ENCODE data around the gene SRPX. TPM values are rescaled to one million over a fixed set of nuclear protein-coding genes. Genes with fewer than 3 reads are reported as not detected.

The SRPX gene
- total RNA-seq, 1 donor from 2014 or later: 4.8 TPM

DNA sequence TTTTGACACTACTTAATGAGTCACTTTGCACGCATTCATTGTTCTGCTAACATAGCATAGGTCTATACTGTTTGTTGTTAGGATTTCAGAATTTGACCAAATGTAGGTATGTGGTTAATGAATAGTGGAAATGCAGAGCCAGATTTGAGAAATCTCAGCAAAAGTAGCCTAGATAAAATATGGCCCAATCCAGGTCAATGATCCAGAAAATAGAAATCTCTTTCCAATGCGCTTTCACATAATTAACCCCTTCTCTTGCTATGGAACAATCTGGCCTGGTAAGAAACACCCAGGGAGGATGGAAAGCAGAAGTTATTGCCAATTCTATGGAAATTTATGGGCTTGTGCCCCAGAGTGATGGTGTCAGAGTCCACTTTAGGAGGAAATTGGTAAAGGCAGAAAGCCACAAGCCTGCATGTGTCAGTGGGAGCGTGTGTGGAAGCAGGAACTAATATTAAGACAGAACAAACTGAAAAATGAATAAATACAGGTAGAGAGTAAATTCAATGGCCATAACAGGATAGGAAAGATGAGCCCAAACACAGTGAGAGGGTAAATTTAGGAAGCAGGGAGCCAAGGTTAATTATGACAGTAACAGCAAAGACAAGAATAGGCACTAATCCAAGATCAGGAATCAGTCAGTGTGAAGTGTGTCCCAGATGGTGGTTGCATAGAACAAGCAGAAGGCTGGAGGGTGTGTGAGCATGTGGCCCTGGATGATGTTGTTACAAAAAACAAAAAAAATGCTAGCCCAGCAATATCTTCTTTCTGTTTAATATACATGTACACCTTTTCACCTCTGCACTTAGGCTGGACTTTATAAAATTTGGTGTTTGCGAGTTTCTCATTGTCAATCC, 111.4 kb downstream of the SRPX start:
- no peaks in the 10 kb centered on the region for H3K27me3 Mint-ChIP-seq (ENCODE audit: insufficient read depth, low read depth)
- Histone ChIP-seq H3K4me3 (no peak overlapping the region), H3K36me3 (no peaks in the 10 kb centered on the region), H4K20me1 (ENCODE audit: low read depth) (no peaks in the 10 kb centered on the region), H3F3A (ENCODE audit: low read depth) (no peaks in the 10 kb centered on the region), H3K27me3 (no peaks in the 10 kb centered on the region), H2AFZ (replicated peaks) (no peak overlapping the region), H3K79me2 (ENCODE audit: low read depth) (no peaks in the 10 kb centered on the region), H3K9ac (no peak overlapping the region), H3K4me1 (no peaks in the 10 kb centered on the region), H3K27ac (no peak overlapping the region), H3K9me3 (ENCODE audit: low read depth) (no peaks in the 10 kb centered on the region), H3K4me2 (no peak overlapping the region)
- no peak overlapping the region for H3K4me3 Mint-ChIP-seq
- no peak overlapping the region for H3K27ac Mint-ChIP-seq
- no peaks in the 10 kb centered on the region for H3K9me3 Mint-ChIP-seq
- no peak for DNase-seq (ENCODE audit: low spot score)
- TF ChIP-seq EZH2phosphoT487 (IDR thresholded peaks at IDR 0.05): no peak
- TF ChIP-seq, protein P1, sequence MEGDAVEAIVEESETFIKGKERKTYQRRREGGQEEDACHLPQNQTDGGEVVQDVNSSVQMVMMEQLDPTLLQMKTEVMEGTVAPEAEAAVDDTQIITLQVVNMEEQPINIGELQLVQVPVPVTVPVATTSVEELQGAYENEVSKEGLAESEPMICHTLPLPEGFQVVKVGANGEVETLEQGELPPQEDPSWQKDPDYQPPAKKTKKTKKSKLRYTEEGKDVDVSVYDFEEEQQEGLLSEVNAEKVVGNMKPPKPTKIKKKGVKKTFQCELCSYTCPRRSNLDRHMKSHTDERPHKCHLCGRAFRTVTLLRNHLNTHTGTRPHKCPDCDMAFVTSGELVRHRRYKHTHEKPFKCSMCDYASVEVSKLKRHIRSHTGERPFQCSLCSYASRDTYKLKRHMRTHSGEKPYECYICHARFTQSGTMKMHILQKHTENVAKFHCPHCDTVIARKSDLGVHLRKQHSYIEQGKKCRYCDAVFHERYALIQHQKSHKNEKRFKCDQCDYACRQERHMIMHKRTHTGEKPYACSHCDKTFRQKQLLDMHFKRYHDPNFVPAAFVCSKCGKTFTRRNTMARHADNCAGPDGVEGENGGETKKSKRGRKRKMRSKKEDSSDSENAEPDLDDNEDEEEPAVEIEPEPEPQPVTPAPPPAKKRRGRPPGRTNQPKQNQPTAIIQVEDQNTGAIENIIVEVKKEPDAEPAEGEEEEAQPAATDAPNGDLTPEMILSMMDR (IDR thresholded peaks at IDR 0.05): no peak
- no peak for TF ChIP-seq EZH2 (IDR thresholded peaks at IDR 0.05)
- no peaks in the 10 kb centered on the region for H3K4me1 Mint-ChIP-seq
- no peaks in the 10 kb centered on the region for H3K36me3 Mint-ChIP-seq

DNA sequence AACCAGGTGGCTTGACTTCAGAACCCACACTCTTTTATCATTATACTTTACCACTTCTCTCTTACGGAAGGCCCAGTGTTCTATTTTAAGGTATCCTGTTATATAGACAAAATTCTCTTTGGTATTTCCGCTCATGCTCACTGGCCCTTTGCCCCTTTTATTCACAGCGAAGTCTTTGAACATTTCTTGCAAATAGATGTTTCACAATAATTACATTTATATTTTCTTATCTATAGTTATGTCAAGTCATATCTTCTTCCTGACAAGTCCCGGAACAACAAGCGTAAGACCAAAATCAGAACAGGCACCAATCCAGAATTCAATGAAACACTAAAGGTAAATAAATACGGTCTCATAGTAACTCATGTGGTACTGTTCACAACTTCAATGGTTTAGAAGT, 112.3 kb downstream of the SRPX start:
- H3K27ac Mint-ChIP-seq: no peak overlapping the region
- TF ChIP-seq, protein P1 (IDR thresholded peaks at IDR 0.05): no peak
- TF ChIP-seq EZH2 (IDR thresholded peaks at IDR 0.05) (no peak), EZH2phosphoT487 (IDR thresholded peaks at IDR 0.05) (no peak)
- Histone ChIP-seq H4K20me1 (ENCODE audit: low read depth) (no peaks in the 10 kb centered on the region), H3K79me2 (ENCODE audit: low read depth) (no peaks in the 10 kb centered on the region), H3K36me3 (no peaks in the 10 kb centered on the region), H3K9me3 (ENCODE audit: low read depth) (no peaks in the 10 kb centered on the region), H3F3A (ENCODE audit: low read depth) (no peaks in the 10 kb centered on the region), H3K27me3 (no peaks in the 10 kb centered on the region), H3K4me3 (no peak overlapping the region), H3K9ac (no peak overlapping the region), H3K4me1 (no peaks in the 10 kb centered on the region), H2AFZ (replicated peaks) (no peak overlapping the region), H3K4me2 (no peak overlapping the region), H3K27ac (no peak overlapping the region)
- no peaks in the 10 kb centered on the region for H3K36me3 Mint-ChIP-seq
- no peak overlapping the region for H3K4me3 Mint-ChIP-seq
- H3K9me3 Mint-ChIP-seq: peaks cover 2% of the 10 kb centered on the region
- H3K4me1 Mint-ChIP-seq: no peaks in the 10 kb centered on the region
- no peaks in the 10 kb centered on the region for H3K27me3 Mint-ChIP-seq (ENCODE audit: insufficient read depth, low read depth)
- no peak for DNase-seq (ENCODE audit: low spot score)

DNA sequence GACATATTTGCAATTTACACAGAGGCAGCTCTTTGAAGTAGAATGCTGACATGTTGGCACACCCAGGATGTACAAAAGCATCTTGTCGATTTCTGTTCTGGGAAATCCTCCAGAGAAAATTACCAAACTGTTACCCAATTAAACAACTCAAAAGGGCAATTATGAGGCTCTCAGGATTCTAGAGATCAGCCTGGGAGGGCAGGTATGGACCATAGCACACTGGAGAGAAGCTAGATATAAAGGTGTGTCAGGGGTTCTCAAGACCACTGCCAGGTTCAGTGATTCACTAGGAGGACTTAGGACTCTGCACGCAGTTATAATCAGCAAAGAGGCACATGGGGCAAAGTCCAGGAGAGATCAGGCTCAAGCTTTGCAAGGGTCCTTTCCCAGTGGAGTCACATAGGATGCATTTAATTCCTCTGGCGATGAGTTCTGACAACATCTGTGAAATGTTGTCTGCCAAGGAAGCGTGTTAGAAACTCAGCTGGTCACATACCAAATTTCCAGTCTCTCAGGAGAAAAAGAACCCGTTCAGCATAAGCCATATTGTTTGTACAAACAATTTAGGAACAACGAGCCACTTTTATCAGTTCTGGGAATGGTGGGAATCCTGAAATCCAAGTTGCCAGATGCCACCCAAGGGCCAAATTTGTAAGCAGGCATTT, 113.5 kb downstream of the SRPX start:
- Histone ChIP-seq H3K4me2 (no peak overlapping the region), H3K36me3 (no peaks in the 10 kb centered on the region), H4K20me1 (ENCODE audit: low read depth) (no peaks in the 10 kb centered on the region), H3K9me3 (ENCODE audit: low read depth) (no peaks in the 10 kb centered on the region), H3F3A (ENCODE audit: low read depth) (no peaks in the 10 kb centered on the region), H3K27me3 (no peaks in the 10 kb centered on the region), H3K27ac (no peak overlapping the region), H2AFZ (replicated peaks) (no peak overlapping the region), H3K79me2 (ENCODE audit: low read depth) (no peaks in the 10 kb centered on the region), H3K9ac (no peak overlapping the region), H3K4me3 (no peak overlapping the region), H3K4me1 (no peaks in the 10 kb centered on the region)
- H3K4me1 Mint-ChIP-seq: no peaks in the 10 kb centered on the region
- no peak overlapping the region for H3K27ac Mint-ChIP-seq
- no peak for DNase-seq (ENCODE audit: low spot score)
- TF ChIP-seq EZH2 (IDR thresholded peaks at IDR 0.05): no peak
- TF ChIP-seq EZH2phosphoT487 (IDR thresholded peaks at IDR 0.05): no peak
- TF ChIP-seq, protein P1 (IDR thresholded peaks at IDR 0.05): no peak
- no peak overlapping the region for H3K4me3 Mint-ChIP-seq
- H3K9me3 Mint-ChIP-seq: peaks cover 2% of the 10 kb centered on the region
- no peaks in the 10 kb centered on the region for H3K36me3 Mint-ChIP-seq
- H3K27me3 Mint-ChIP-seq (ENCODE audit: insufficient read depth, low read depth): no peaks in the 10 kb centered on the region
